ENCODE results near the gene TGM6.

The TGM6 gene

DNA sequence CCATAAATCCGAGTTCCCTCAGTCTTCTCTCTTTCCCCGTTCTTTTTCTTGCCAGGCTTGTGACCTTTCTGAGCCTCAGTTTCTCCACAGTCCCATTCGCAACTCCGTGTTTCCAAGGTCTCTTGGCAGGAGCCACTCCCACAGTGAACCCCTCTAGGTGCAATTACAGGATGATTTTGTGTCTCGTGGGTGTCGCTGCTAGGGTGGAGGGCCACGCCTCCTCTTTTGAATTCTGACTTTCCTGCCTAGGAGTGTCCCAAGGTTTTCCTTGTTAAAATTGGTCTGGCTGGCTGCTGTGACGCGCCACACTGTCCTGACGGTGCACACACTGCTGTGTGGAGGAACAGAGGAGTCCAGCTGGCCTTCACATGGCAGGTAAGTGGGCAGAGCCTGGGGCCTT lies at the start of gene TGM6:
Gene TGM6 (plus strand): TSS at position 301 of the 400 bp plus-strand sequence. CDS start 68 bp downstream, at position 369.
- no peak for DNase-seq

DNA sequence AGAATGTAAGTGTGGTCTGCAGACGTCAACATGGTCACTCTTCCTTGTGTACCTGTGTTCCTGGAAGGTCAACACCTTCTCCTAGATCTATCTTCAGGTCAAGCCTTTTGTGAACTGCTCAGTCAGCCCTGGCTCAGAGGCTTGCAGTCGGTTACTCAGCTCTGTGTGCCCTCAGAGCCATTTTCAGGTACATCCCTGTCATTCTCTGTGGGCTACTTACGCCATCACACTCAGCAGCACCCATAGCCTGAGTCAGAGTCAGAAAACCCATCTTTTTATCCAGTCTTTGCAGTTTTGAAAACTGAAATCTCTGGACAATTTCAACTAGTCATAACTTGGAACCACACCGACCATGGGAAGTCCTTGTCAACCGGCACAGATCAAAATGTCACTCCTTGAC lies 49.6 kb upstream of the TGM6 start:
- no peak for DNase-seq

DNA sequence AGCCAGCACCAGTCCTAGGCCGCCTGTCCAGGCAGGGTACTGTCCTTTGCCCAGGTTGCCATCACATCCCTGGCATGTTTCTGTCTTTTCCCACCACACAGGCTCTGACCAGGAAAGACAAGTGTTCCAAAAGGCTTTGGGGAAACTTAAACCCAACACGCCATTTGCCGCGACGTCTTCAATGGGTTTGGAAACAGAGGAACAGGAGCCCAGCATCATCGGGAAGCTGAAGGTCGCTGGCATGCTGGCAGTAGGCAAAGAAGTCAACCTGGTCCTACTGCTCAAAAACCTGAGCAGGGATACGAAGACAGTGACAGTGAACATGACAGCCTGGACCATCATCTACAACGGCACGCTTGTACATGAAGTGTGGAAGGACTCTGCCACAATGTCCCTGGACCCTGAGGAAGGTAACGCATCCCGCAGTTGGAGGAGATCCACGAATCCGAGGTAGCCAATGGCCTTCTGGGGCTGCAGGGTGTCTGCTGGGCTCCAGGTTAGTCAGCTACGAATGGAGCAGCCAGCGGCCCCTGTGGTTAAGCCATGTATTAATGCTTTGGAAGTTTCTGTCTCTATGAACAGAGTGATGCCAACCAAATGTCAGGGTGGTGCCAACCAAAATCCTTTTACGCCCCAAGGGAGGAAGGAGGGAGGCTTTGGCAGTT lies 48.7 kb upstream of the TGM6 start:
- no peak for DNase-seq

DNA sequence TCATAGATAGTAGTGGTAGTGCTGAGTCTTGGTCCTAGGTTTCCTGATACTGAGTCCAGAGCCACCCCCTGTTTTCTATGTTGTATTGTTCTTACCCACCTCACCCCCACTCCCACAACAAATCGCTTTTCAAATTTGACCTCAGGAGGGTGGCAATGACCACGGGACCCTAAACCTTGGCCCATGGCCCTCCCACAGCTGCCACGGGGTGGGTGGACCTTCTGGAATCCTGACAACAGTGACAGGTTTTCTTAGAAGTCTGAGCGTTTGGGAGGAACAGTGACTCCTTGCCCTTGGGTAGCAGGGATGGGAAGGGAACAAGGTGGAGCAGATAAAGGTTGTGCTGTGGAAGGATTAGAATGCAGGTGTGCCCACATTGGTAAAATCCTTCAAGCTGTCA lies 48.0 kb upstream of the TGM6 start:
- no peak for DNase-seq

DNA sequence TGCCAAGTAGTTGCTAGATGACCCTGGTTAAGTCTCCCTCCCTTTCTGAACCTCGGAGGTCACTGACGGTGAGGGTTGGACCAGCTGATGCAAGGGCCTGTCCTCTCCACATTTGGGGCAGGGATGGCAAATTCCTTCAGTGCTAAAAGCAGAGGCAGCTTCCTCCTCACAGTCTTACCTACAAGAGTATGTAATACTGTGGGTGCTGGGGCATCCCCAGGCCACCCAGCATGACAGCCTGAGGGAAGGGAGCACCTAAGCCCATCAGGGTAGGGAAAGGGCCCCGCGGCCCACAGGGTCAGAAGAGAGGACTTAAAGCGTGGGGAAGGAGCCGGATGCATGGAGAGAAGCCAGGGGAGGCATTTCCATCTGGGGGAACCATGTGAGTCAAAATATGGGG lies 46.9 kb upstream of the TGM6 start:
- DNase-seq = no peak

DNA sequence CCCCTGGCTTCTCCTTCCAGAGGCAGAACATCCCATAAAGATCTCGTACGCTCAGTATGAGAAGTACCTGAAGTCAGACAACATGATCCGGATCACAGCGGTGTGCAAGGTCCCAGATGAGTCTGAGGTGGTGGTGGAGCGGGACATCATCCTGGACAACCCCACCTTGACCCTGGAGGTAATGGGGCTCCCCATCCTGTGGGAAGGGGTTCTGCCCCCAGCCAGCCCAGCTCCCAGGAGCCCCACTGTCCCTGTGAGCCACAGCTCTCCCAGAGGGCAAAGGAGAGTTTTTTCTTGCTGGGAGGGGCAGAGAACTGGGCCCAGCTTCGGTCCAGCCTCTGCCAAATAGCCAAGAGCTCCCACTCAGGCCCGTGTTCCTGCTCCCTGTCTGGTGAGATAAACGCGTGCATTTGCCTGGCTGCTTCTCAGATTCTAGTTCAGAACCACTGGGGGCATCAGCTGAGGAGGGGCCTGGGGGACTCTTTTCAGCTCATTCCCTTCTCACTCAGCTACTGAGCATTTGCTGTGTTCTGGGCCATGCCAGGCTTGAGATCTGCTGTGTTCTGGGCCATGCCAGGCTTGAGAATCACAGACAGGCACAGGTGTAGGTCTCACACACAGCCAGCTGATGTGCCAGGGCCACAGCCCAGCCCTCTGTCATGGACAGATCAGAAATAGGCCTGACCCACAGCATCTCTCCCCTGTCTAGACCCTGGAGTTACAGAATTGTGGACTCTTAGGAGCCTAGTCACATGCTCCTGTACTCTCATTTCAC lies 45.4 kb upstream of the TGM6 start:
- DNase-seq = no peak

DNA sequence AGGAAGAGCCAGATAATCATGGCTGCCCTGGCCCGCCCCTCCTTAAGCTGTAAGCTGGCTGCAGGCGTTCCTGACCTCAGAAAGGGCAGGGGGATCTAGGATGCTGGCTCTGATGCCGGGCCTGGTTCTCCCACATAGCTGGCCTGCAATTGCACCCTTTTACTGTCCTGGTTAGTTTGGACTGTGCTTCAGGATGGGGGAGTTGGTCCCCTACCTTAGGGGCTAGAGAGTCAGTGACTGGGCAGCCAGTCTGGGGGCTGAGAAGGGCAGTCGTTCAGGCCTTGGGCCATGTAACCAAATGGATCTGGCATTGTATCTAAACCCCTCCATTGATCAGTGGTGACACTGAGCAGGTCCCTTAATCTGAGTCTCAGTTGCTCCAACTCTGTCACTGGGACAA lies 44.2 kb upstream of the TGM6 start:
- DNase-seq = no peak

DNA sequence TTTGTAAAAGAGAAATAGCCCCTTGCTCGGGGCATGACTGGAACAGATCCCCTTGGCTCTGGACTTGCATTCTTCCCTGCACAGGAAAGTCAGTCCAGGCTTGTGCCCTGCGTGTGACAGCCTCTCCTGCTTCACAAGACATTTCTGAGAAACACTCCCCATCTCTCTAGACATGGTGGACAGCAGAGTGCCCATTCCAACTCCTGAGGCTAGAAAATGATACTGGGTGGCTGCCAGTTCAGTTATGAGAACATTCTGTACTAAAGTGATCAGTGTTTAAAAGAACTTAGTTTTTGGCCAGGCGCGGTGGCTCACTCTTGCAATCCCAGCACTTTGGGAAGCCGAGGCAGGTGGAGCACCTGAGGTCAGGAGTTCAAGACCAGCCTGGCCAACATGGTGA lies 43.6 kb upstream of the TGM6 start:
- no peak for DNase-seq

DNA sequence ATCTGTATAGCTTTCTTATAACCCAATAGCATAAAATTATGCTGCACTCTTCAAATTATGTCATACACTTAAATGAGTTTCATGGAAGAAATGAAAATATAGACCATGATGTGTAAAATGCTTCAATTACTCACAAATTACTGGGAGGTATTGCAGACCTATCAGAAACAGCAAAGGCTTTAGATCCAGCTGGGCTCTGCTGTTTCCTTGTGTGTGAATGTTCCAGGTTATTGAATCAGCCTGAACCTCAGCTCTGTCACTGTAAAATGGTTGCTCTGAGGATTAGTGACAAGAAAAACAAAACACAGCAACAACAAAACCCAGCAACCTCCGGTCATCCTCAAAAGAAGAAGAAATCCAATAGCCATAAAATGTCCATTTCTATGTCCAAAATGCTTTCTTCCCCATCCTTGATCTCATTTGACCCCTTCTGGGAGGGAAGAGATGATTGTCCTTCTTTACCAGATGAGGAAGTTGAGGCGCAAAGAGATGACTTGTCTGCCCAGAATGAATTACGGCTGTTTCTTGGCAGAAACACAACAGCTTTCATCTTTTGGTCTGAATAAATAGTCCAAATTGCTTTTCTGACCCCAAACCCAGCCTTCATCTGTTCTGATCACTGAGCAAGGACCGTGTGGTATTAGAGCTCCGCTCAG lies 42.2 kb upstream of the TGM6 start:
- no peak for DNase-seq

DNA sequence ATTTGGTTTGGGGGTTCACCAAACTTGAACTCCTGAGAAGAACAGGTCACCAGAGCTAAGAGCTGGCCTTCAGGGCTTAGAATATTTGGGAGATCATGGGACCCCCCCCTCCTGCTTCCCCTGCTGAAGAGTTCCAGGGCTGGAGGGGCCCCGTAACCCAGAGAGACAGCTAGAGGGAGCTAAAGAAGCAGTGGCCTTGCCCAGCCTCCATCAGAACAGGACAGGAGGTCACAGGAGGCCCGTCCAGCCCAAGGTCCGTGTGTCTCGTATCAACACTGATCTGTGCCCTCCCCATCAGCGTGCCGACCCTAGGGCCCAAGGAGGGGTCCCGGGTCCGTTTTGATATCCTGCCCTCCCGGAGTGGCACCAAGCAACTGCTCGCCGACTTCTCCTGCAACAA lies 40.6 kb upstream of the TGM6 start:
- no peak for DNase-seq

DNA sequence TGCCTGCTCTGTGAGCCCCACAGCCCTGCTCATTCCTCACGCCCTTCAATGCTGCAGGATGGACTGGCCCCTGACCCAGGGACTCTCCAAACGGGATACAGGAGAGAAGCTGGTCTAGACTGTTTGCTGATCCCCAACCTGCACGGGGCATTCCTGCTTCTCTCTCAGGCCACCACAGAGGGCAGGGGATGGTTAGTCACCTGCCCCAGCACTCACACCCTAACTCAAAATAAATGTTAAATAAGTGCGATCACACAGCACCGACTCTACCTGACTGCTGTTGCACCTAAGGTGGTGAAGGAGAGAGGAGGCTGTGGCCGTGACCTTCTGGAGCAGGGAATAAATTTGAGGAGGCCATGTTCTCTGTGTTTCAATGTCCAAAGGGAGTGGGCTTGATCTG lies 39.9 kb upstream of the TGM6 start:
- DNase-seq = no peak

DNA sequence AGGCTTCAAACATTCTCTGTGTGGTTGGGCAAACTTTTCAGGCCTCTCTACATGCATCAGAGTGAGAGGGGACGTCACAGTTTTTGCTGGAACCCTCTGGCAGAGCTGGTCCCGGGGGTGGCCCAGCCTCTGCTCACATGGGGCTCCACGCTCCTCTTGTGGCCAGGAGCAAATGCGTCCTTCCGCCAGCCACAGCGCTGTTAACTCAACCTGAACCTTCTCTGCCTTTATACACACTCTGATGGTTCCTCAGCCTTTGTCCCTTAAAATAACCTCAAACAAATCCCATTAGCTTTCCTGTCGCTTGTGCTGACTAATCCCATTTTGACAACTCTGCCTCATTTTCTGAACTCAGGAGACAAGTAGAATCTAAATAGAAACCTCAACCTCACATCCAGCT lies 39.4 kb upstream of the TGM6 start:
- DNase-seq = no peak

DNA sequence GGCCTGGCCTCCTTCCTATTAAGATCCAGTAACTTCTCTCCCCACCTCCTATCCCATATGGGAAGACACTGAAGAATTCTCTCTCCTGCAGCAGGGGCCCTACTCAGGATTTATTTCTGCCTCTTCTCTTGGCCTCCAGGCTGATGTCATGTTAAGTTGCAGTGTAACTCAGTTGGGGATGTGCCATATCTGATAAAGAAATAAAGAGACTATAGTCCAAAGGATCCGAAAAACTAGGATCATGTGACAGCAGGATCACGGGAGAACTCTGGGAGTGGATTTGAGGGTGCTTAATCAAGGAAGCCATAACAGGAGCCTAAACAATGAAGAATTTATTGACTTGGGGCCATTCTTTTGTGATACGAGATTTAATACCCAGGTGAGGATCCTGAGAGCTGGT lies 38.5 kb upstream of the TGM6 start:
- DNase-seq = no peak

DNA sequence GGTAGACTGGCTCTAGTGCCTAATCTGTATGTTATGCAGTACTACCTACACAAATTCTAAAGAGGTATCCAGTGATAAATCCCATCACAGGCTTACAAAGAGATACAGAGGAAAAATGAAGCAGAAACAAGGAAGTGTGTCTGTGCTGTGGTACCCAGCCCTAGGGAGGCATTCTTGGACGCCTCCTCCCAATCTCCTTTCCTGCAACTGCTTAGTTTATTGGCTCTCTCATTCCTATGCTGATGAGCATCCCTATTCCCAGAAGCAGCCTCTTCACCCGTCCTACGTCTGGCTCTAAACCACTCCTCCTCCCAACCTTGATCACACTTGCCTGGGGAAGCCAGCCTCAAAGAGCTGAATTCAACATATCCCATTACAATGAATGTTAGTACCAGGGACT lies 34.5 kb upstream of the TGM6 start:
- no peak for DNase-seq

DNA sequence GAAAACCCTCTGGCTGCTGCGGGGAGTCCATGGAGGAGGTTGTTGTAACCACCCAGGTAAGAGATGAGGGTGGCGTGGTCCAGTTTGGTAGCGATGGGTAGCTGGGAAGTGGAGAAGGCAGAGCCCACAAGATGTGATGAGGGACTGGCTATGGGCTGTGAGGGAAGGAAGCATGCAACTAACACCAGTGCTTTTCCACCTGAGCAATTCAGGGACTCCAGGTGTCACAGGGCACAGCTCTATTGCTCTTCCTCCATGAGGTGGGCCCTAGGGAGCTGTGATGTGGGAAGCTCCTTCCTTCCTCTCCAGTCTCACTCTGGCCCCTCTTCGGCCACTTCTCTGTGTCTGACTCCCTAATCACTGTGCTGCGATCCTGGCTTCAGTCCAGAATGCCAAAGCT lies 32.4 kb upstream of the TGM6 start:
- no peak for DNase-seq

DNA sequence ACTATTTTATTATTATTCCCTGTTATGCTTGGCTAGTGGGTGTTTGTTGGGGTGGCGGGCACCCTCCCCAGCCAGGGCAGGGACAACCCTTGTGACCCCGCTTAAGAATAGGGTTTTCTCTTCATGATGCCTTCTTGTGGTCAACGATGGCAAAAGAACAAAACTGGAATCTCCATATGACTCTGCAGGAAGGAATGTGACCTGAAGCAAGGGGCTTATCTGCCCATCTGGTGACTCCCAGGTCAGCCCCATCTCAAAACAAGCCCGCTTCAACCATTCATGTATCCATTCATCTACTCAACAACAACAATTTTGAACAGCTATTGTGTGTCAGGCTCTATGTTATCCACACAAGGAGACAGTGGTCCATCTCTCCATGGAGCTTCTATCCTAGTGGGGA lies 30.9 kb upstream of the TGM6 start:
- no peak for DNase-seq

DNA sequence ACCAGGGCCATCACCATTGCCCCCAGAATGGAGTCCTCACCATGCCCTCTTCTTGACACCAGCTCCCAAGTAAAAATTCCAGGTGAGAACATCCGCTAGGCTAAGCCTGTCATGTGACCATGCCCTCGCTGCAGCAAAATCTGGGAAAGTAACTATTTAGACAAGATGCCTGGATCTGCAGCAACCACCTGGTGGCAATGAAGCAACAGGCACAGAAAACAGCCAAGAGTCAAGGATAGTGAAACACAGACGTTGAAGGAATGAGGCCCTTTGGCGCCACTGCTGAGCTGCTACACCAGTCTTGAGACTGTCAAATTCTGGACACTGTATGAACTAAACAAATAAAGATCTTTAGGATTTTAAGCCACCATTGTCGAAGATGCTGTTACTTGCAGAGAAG lies 30.1 kb upstream of the TGM6 start:
- DNase-seq = no peak

DNA sequence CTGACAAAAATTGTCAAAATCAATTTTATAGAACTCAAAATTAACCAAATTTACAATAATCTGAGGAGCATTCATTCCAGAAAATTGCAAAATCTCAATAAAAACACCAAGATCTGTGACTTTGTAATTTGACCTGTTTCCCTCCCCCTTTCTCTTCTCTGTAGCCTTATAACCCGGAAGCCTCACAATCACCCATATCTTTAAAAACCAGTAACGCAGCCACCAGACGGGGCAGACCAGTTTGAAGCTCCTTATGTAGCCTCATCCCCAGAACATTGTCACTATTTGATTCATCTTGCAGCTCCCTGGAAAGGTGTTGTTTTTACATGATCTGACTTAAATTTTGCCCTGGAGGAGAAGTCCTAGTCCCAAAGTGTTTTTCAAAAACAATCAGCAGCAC lies 27.5 kb upstream of the TGM6 start:
- DNase-seq = no peak

DNA sequence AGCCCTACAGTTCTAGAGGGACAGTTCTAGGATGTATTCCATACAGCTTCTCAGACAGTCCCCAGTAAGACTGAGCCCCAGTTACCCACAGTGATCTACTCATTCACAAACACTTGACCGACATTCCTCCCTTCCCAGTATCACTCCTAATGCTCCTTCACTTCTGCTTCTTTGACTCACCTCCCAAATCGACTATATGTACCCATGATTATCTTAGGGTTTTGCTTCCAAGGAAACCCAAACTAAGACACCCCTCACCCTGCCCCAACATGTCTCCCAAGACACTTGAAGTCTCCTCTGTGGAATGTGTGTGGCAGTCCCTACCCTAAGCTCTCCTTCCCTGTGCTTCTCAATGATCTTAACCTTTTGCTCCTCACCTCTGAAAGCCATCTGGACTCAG lies 23.6 kb upstream of the TGM6 start:
- DNase-seq = no peak

DNA sequence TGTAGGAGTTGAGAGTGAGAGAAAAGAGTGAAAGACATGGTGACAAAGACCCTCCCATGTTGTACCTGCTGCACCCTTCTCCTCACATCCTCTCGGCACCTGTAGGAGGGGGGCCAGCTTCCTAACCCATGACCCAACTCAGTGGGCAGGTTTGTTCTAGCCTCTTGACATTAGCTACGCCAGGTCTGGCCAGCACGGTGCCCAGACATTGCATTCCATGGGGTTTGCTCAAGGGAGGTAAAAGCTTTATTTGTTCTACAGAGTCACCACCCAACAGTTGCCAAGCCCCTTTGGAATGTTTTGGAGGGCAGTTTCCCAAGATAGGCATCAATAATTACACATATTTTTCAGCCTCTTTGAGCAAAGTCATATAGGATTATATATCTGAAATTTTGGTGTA lies 22.7 kb upstream of the TGM6 start:
- DNase-seq = no peak

DNA sequence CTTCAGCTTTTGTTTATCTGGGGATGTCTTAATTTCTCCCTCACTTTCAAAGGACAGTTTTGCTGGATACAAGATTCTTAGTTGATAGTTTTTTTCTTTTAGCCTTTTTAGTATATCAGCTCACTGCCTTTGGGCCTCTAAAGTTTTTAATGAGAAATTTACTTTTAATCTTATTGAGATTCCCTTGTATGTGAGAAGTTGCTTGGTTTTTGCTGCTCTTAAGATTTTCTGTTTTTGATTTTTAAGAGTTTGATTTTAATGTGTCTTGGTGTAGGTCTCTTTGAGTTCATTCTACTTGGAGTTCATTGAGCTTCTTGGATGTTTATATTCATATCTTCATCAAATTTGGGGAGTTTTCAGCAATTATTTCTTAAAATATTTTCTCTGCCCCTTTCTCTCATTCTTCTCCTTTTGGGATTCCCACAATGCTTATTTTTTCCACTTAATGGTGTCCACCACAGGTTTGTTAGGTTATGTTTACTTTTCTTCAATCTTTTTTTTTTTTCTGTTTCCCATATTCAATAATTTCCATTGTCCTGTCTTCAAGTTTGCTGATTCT lies 19.6 kb upstream of the TGM6 start:
- no peak for DNase-seq

DNA sequence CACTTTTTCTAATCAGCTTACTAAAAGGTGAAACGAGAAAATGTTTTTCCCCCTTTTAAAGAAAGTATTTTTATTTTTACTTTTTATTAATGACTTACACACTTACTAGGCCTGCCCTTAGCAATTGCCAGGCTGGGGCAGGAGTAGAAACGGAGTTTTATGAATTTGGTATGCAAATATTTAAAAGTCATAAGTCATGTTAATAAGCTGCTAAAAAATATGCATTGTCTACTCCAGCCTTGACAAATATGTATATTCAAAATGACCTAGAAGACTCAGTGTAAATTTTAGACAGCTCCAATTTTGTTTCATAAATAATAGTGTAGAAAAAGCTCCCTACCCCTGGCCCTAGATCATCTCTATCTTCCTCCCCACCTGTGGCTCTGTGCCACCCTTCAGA lies 17.5 kb upstream of the TGM6 start:
- no peak for DNase-seq

DNA sequence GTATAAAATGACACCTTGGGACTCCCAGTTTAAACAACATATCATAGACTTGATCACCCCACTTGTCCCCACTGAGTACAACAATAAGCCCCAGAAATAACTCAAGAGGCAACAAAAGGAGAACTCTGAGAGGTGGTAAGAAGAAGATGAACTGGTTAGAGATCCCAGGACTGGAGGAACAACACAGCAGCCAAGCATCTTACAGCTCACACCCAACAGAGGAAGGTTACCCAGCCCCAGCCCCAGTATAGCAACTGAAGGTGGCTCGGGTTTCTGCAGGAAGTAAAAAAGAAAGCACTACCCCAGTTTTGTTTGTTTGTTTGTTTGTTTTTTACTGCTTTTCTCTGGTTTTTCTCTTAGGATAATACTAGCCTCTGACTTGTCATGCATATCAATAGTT lies 17.1 kb upstream of the TGM6 start:
- no peak for DNase-seq

DNA sequence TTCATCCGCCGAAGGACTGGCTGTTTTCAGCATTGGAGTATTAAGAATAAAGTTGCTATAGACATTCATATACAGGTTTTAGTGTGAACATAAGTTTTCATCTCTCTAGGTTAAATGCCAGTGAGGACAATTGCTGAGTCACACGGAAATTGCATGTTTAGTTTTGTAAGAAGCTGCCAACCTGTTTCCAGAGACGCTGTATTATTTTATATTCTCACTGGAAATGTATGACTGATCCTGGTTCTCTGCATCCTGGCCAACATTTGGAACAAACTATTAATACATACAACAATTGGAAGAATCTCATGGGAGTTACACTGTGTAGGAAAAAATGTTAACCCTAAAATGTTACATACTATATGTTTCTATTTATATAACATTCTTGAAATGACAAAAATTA lies 16.7 kb upstream of the TGM6 start:
- DNase-seq = no peak
